ENCODE results near the gene FNBP1. TPM values are rescaled to one million over a fixed set of nuclear protein-coding genes. Genes with fewer than 3 reads are reported as not detected.

Gene FNBP1
- polyA plus RNA-seq, 2 of the 4 experiments (the other 2 are of a cell fraction) = 10.6 to 15.6 TPM

GRCh38 chr9:129894120-129894823 is 148.7 kb downstream of the FNBP1 start:
- POLR2A ChIA-PET = no interaction called here
- no peak overlapping the region for H3K27ac ChIP-seq
- no peak for TF ChIP-seq POLR2AphosphoS2 (conservative IDR thresholded peaks at IDR 0.05; ENCODE audit: low read length)
- no peak for TF ChIP-seq HOXA7 (CRISPR knock-in tag; IDR thresholded peaks at IDR 0.05)
- TF ChIP-seq BHLHE40 (IDR thresholded peaks at IDR 0.05; ENCODE audit: low read depth, low read length) = no peak
- TF ChIP-seq MAX (IDR thresholded peaks at IDR 0.05) = no peak
- no peak for TF ChIP-seq BCL3 (IDR thresholded peaks at IDR 0.05)
- no peak for TF ChIP-seq RFX5 (IDR thresholded peaks at IDR 0.05)
- no peak for TF ChIP-seq REST (IDR thresholded peaks at IDR 0.05)
- no peak for TF ChIP-seq SMC3 (IDR thresholded peaks at IDR 0.05)
- TF ChIP-seq TFCP2L1 (CRISPR knock-in tag; IDR thresholded peaks at IDR 0.05) = no peak
- no peak for TF ChIP-seq HEYL (CRISPR knock-in tag; IDR thresholded peaks at IDR 0.05)
- TF ChIP-seq TP53 (CRISPR knock-in tag; IDR thresholded peaks at IDR 0.05) = no peak
- TF ChIP-seq FOXS1 (CRISPR knock-in tag; IDR thresholded peaks at IDR 0.05) = no peak
- TF ChIP-seq ZC3H11A (IDR thresholded peaks at IDR 0.05) = no peak
- TF ChIP-seq ELK1 (IDR thresholded peaks at IDR 0.05; ENCODE audit: low read depth, low read length) = no peak
- no peak for TF ChIP-seq NR3C1 (IDR thresholded peaks at IDR 0.05)
- no peak for TF ChIP-seq RAD21 (conservative IDR thresholded peaks at IDR 0.05 in 1 of 2, IDR thresholded peaks at IDR 0.05 in 1 of 2)
- no peak for TF ChIP-seq NFE2L2 (conservative IDR thresholded peaks at IDR 0.05; ENCODE audit: low read length)
- 94% methylated on average over 9 of the region's 9 CpGs for WGBS (ENCODE audit: missing lambda C conversion rate)
- no peaks in the 10 kb centered on the region for H3K9me3 ChIP-seq
- no peaks in the 10 kb centered on the region for H3K4me1 ChIP-seq
- ATAC-seq (no peak), FAIRE-seq (no peak), DNase-seq (ENCODE audit: low read depth in 1 of 2, low spot score in 1 of 2) (no peak)
- H3K4me3 ChIP-seq = no peak overlapping the region
- CTCF ChIA-PET = interaction anchor here (1.5 kb wide), 1 partner anchor 9 kb away, joined by 4 read pairs; no protein-coding TSS in a partner anchor
- no peak overlapping the region for H3K4me2 ChIP-seq

GRCh38 chr9:129891569-129891968 is 151.4 kb downstream of the FNBP1 start:
- no peak for FAIRE-seq
- no peak for ATAC-seq
- H3K4me3 ChIP-seq = no peak overlapping the region
- CTCF ChIA-PET = interaction anchor here (0.5 to 1.4 kb wide), 4 partner anchors 18 to 351 kb away, joined by 3 to 4 read pairs (median 3); no protein-coding TSS in a partner anchor
- H3K27ac ChIP-seq = no peak overlapping the region
- no peak for DNase-seq (ENCODE audit: low read depth in 1 of 2, low spot score in 1 of 2)
- WGBS (ENCODE audit: missing lambda C conversion rate) = 89% methylated on average over 4 of the region's 4 CpGs
- no peaks in the 10 kb centered on the region for H3K9me3 ChIP-seq
- POLR2A ChIA-PET = no interaction called here
- H3K4me1 ChIP-seq = no peaks in the 10 kb centered on the region; the same call in 2 of the 3 replicates
- H3K4me2 ChIP-seq = no peak overlapping the region
- TF ChIP-seq CHD2 (IDR thresholded peaks at IDR 0.05; ENCODE audit: low read length, partially characterized antibody) (no peak), HOXB5 (CRISPR knock-in tag; IDR thresholded peaks at IDR 0.05) (no peak), POLR2AphosphoS2 (conservative IDR thresholded peaks at IDR 0.05; ENCODE audit: low read length) (no peak), EHMT2 (IDR thresholded peaks at IDR 0.05; ENCODE audit: low read depth) (no peak), USF2 (IDR thresholded peaks at IDR 0.05) (no peak), ELK1 (IDR thresholded peaks at IDR 0.05; ENCODE audit: low read depth, low read length) (no peak), CTCF (IDR thresholded peaks at IDR 0.05) (no peak), KDM1A (IDR thresholded peaks at IDR 0.05; ENCODE audit: low read depth) (no peak), BCL3 (IDR thresholded peaks at IDR 0.05) (no peak)
